Pancreas (tissue), 10 donors: ENCODE measurements around the gene DHRS2. TPM values are rescaled to one million over a fixed set of nuclear protein-coding genes. Genes with fewer than 3 reads are reported as not detected.
A peak's percentile ranks its signal among the peaks of the same experiment; 100 is the strongest.

ENCODE experiments used
- ATAC-seq, 4 donors: fragments of 200-7000 bp; cut with Tn5 transposase; one replicate each; pipeline versions ENCODE4 v1.8.0 to v1.9.1; 2020; ENCODE audit warnings: mild to moderate bottlenecking in 4 of 4, moderate library complexity in 4 of 4
- DNase-seq, 6 donors: peaks; one replicate each; pipeline ENCODE4 v3.0.0-alpha.2; 2020
- FAIRE-seq: peaks from 2 replicates; lab custom pipeline; 2012; peaks lifted over from hg19 to GRCh38; lab: Jason Lieb, UNC
- H3K27ac ChIP-seq, 4 donors: fragments of 200-600 bp; sonication (generic); 1 replicate in 3 of 4; 2 replicates in 1 of 4; pipeline versions ENCODE4 v1.5.0 to v1.8.0; 2020
- H3K27me3 ChIP-seq, 4 donors: fragments of 200-600 bp; one replicate each; pipeline ENCODE4 v1.8.0; 2021
- H3K36me3 ChIP-seq, 3 donors: fragments of 200-600 bp; sonication (generic) in 1 of 3; one replicate each; pipeline versions ENCODE4 v1.5.0 to v1.8.0; 2020 to 2021
- H3K4me1 ChIP-seq, 3 donors: fragments of 200-600 bp; one replicate each; pipeline ENCODE4 v1.8.0; 2021
- H3K4me3 ChIP-seq, 4 donors: fragments of 200-600 bp; sonication (generic) in 2 of 4; one replicate each; pipeline versions ENCODE4 v1.5.0 to v1.8.0; 2020 to 2021
- H3K9me3 ChIP-seq, 4 donors: fragments of 200-600 bp; one replicate each; pipeline ENCODE4 v1.8.0; 2021
- WGBS, 2 donors: extraction: QIAGEN DNeasy Blood & Tissue Kit; methylation state at CpG; one replicate each; pipeline ENCODE4 v1.1.7; 2013; 5-methylcytosine and 5-hydroxymethylcytosine counted together
- intact Hi-C, 3 donors: fragments of 100-400 bp; cut with DNase I; formaldehyde crosslinking; loops; one replicate each; pipeline versions ENCODE4 v1.11.1 to v1.14.2; 2022
- polyA plus RNA-seq, 2 donors: library from polyadenylated mRNA; stranded (reverse); fragments of 200-250 nt; gene quantifications; one replicate each; pipeline ENCODE4 v1.2.3, GENCODE V29; 2013
- total RNA-seq, 6 donors: library from RNA; stranded (reverse); fragmentation: NEBNext Ultra II Directional in 4 of 6; extraction: Animal tissue kit (Norgen Biotek cat#: 25700) in 4 of 6; gene quantifications; one replicate each; pipeline versions ENCODE4 v1.2.1 to v1.2.4, GENCODE V29; 2021 to 2023
- TF ChIP-seq, protein P1 (sequence below), 4 donors: fragments of 200-600 bp; sonication (generic) in 3 of 4; IDR thresholded peaks; one replicate each; pipeline versions ENCODE4 v1.5.0 to v1.8.0; 2021; ENCODE audit warnings: antibody characterized with exemption in 4 of 4
- donor health status: healthy with polysubstance abuse.
- donor health status: DM: no; HTN: no; CAD: no; lungs with moderate emphysema.
- donor health status: DM: no; HTN: no; CAD: no.
- donor health status: control.
- donor health status: control.
- donor health status: Bipolar disorder and iron deficiency.
- donor health status: DM: yes; HTN: yes; CAD: no.
- donor health status: DM: no; HTN: no; CAD: no.
- donor health status: DM: no; HTN: no; CAD: no.
- donor health status: DM: yes; HTN: yes; CAD: no.

DHRS2 gene
- total and polyA plus RNA-seq, 8 donors: 0.43 to 21.6 (median 4.8) TPM

- H3K4me1 ChIP-seq: no peaks in the 10 kb centered on the region
- no peak overlapping the region for H3K27ac ChIP-seq
- no peaks in the 10 kb centered on the region for H3K36me3 ChIP-seq
- DNase-seq: no peak
- no peaks in the 10 kb centered on the region for H3K27me3 ChIP-seq
- H3K9me3 ChIP-seq: no peaks in the 10 kb centered on the region
- 87 to 91% methylated on average over 5 of the region's 5 CpGs for WGBS, 2 donors
- ATAC-seq: no peak
- H3K4me3 ChIP-seq: no peak overlapping the region
- intact Hi-C loops: no loop called here
- FAIRE-seq: no peak
- TF ChIP-seq, protein P1, sequence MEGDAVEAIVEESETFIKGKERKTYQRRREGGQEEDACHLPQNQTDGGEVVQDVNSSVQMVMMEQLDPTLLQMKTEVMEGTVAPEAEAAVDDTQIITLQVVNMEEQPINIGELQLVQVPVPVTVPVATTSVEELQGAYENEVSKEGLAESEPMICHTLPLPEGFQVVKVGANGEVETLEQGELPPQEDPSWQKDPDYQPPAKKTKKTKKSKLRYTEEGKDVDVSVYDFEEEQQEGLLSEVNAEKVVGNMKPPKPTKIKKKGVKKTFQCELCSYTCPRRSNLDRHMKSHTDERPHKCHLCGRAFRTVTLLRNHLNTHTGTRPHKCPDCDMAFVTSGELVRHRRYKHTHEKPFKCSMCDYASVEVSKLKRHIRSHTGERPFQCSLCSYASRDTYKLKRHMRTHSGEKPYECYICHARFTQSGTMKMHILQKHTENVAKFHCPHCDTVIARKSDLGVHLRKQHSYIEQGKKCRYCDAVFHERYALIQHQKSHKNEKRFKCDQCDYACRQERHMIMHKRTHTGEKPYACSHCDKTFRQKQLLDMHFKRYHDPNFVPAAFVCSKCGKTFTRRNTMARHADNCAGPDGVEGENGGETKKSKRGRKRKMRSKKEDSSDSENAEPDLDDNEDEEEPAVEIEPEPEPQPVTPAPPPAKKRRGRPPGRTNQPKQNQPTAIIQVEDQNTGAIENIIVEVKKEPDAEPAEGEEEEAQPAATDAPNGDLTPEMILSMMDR (IDR thresholded peaks at IDR 0.05): no peak
These were observed 28.2 kb downstream of the DHRS2 start for GRCh38 chr14:23664207-23664885.

GRCh38 chr14:23665302-23666016 lies 29.3 kb downstream of the DHRS2 start:
- no peaks in the 10 kb centered on the region for H3K4me1 ChIP-seq
- H3K9me3 ChIP-seq: no peaks in the 10 kb centered on the region
- H3K27ac ChIP-seq: no peak overlapping the region
- DNase-seq: no peak
- no peak overlapping the region for H3K4me3 ChIP-seq
- ATAC-seq: peak; percentile 35 to 87 (median 64)
- FAIRE-seq: no peak
- WGBS, 2 donors: 31 to 44% methylated on average over 4 of the region's 4 CpGs
- no peaks in the 10 kb centered on the region for H3K36me3 ChIP-seq
- no peaks in the 10 kb centered on the region for H3K27me3 ChIP-seq
- intact Hi-C loops: no loop called here
- TF ChIP-seq, protein P1 (IDR thresholded peaks at IDR 0.05): peak in 1 of 4 donors; percentile 17

- TF ChIP-seq, protein P1 (IDR thresholded peaks at IDR 0.05): no peak
- 64 to 72% methylated on average over 3 of the region's 3 CpGs for WGBS, 2 donors
- Histone ChIP-seq H3K9me3 (no peaks in the 10 kb centered on the region), H3K36me3 (no peaks in the 10 kb centered on the region), H3K4me1 (no peaks in the 10 kb centered on the region), H3K4me3 (no peak overlapping the region), H3K27ac (no peak overlapping the region), H3K27me3 (no peaks in the 10 kb centered on the region)
- ATAC-seq: no peak
- FAIRE-seq: no peak
- intact Hi-C loops: no loop called here
- no peak for DNase-seq
These were observed 31.0 kb downstream of the DHRS2 start for GRCh38 chr14:23667134-23667533.

- H3K27ac ChIP-seq: no peak overlapping the region
- WGBS, 2 donors: 98% methylated on average over 5 of the region's 5 CpGs
- TF ChIP-seq, protein P1 (IDR thresholded peaks at IDR 0.05): no peak
- no peaks in the 10 kb centered on the region for H3K4me1 ChIP-seq
- H3K4me3 ChIP-seq: no peak overlapping the region
- no peaks in the 10 kb centered on the region for H3K9me3 ChIP-seq
- H3K27me3 ChIP-seq: no peaks in the 10 kb centered on the region
- DNase-seq: no peak
- no peak for ATAC-seq
- intact Hi-C loops: no loop called here
- FAIRE-seq: no peak
- H3K36me3 ChIP-seq: no peaks in the 10 kb centered on the region
These were observed 33.3 kb downstream of the DHRS2 start for GRCh38 chr14:23669441-23669840.

- Histone ChIP-seq H3K36me3 (no peaks in the 10 kb centered on the region), H3K9me3 (no peaks in the 10 kb centered on the region), H3K4me1 (no peaks in the 10 kb centered on the region), H3K27me3 (no peaks in the 10 kb centered on the region), H3K4me3 (no peak overlapping the region), H3K27ac (no peak overlapping the region)
- FAIRE-seq: no peak
- WGBS, 2 donors: 93 to 94% methylated on average over 3 of the region's 3 CpGs
- TF ChIP-seq, protein P1 (IDR thresholded peaks at IDR 0.05): no peak
- intact Hi-C loops: no loop called here
- no peak for DNase-seq
- ATAC-seq: no peak
These were observed 34.3 kb downstream of the DHRS2 start for GRCh38 chr14:23670481-23670880.
